Ureter (tissue), 1 donor: ENCODE measurements around the gene ANKRD11. TPM values are rescaled to one million over a fixed set of nuclear protein-coding genes. Genes with fewer than 3 reads are reported as not detected.

Experiments used
- DNase-seq: peaks from one replicate; pipeline ENCODE4 v3.0.0-alpha.2; 2020; ENCODE audit warnings: low spot score
- total RNA-seq: library from RNA; stranded (reverse); gene quantifications from one replicate; pipeline ENCODE4 v1.2.4, GENCODE V29; 2023
- donor health status: DM: yes; HTN: yes; CAD: no.

The ANKRD11 gene
- total RNA-seq, 1 donor from 2014 or later, result 258 TPM

- no peak for DNase-seq
Observed at GRCh38 chr16:89285381-89285780, 205.0 kb downstream of the ANKRD11 start.

DNA sequence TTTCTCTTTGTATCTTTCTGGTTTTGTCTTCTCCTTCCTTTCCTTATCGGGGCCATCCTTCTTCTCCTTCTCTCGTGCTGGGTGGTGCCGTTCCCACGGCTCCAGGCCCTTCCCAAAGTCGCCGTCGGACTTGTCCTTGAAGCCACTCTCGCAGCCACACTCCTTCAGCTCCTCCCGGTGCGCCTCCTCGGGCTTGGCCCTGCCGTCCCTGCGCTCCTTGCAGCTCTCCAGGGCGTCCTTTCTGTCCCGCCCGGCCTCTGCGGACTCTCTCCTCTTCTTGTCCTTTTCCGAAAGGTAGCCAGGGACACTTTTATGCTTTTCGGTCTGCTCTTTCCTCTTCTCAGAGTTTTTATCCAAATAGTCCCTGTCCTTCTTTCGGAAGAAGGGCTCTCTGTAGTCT lies 206.9 kb downstream of the ANKRD11 start:
- DNase-seq, result no peak

GRCh38 chr16:89282523-89282922 lies 207.8 kb downstream of the ANKRD11 start:
- DNase-seq, result no peak

DNA sequence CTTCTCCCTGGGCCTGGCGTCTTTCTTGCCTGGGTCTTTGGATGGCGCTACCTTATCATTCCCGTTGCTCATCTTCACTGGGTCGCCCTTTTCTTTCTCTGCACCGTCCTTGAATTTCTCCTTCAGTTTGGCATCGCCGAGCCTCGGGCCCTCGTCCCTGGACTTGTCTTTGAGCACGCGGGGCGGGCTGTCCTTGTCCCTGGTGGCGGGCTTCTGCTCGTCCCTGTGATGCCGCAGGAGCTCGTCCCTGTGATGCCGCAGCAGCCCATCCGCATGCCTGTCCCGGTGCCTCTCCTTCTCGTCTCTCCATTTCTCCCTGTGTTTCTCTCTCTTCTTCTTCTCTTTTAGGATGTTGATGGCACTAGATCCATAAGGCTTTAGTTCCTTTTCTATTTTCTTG lies 208.5 kb downstream of the ANKRD11 start:
- no peak for DNase-seq

GRCh38 chr16:89281189-89281577 lies 209.2 kb downstream of the ANKRD11 start:
- no peak for DNase-seq

GRCh38 chr16:89280546-89281188 lies 209.7 kb downstream of the ANKRD11 start:
- no peak for DNase-seq

- no peak for DNase-seq
Observed at GRCh38 chr16:89279666-89280481, 210.5 kb downstream of the ANKRD11 start.

GRCh38 chr16:89278441-89279240 lies 211.7 kb downstream of the ANKRD11 start:
- no peak for DNase-seq

GRCh38 chr16:89277641-89278341 lies 212.6 kb downstream of the ANKRD11 start:
- DNase-seq, result no peak

GRCh38 chr16:89277049-89277448 lies 213.3 kb downstream of the ANKRD11 start:
- no peak for DNase-seq

GRCh38 chr16:89275837-89276720 lies 214.3 kb downstream of the ANKRD11 start:
- DNase-seq, result no peak

DNA sequence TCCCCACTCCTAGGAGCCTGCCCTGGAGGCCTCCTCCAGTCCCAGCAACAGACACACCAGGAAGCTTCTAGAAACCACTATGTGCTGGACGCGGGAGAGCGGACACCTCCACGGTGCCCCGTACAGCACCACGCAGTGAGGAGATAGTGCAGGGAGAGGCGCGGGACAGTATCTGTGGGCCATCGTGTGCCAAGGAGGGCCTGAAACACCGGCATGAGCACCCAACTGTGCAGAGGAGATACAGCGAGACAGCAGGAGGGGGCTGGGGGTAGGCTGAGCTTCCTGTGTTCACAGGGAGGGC lies 215.1 kb downstream of the ANKRD11 start:
- no peak for DNase-seq

GRCh38 chr16:89274561-89275283 lies 215.6 kb downstream of the ANKRD11 start:
- no peak for DNase-seq

GRCh38 chr16:89273741-89274472 lies 216.5 kb downstream of the ANKRD11 start:
- no peak for DNase-seq

DNA sequence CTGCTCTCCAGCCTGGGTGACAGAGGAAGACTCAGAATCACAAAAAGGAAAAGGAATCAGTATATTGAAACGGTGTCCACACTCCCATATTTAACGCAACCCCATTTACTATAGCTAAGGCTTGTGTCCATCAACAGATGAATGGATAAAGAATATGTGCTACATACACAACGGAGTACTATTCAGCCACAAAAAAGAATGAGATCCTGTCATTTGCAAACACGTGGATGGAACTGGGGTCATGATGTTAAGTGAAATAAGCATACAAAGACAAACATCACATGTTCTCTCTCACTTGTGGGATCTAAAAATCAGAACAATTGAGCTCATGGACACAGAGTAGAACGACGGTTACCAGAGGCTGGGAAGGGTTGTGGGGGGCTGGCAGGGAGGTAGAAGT lies 217.7 kb downstream of the ANKRD11 start:
- no peak for DNase-seq

DNA sequence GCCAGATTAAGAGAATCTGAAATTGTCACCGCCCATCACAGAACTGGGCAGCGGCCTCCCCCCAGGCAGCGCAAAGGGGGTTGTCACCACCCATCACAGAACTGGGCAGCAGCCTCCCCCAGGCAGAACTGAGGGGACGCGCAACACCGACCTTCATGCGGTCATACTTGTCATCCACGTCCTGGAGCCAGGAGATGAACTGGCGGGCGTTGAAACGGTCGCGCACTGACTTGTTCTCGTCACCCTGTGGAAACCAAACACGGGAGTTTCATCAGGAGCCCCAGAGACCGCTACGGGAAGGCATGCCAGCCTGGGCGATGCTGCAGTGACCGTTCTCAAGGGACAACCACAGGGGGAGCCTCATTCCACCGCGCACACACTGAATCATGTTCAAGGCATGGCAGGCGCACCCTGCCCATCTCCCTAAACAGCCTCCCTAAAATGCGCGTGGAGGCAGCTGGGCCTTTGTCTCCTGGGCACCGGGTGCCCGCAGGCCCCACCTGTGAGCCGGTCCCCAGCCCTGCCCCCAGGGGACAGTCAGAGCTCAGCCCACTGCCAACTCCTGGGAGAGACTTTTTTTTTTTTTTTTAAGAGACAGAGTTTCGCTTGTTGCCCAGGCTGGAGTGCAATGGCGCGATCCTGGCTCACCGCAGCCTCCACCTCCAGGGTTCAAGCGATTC lies 219.6 kb downstream of the ANKRD11 start:
- DNase-seq, result no peak

DNA sequence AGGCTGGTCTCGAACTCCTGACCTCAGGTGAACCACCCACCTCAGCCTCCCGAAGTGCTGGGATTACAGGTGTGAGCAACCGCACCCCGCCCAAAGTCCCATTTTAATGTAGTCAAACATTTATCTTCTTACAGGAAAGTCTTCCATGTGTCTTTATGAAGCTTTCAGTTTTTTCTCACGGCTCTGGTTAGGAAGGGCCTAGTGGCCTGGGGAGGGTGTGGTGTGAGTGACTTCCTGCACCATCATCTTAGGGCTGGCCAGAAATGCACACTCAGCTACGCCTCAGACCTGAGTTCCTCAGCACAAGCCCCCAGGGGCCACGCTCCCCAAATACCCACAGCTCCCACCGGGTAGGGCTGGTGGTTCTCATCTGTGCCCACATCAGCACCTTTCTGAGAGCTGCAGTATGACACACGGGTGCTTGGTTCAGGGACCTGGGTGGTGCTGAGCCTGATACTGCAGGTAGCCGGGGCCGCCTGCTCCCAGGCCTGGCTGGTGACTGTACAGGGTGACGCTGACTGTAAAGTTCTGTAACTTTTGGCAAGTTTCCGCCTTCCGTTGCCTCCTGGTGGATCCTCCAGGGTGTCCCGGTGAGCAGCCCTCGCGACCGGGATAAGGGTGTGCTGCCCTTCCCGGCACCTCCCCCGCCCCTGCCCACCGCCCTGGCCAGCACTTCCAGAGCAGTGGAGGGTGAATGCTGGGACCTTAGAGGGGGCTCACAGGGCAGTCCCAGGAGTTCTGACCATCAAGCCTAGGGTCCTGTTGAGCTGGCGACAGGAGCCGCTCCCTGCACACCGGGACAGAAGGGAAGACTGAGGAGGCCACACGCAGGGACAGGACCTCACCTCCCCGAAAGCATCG lies 220.3 kb downstream of the ANKRD11 start:
- DNase-seq, result no peak
